Muscle layer of colon (tissue), 2 donors: ENCODE results near the gene TIMP3.

Experiments used
- H3K27ac ChIP-seq: one replicate; pipeline ENCODE4 v1.7.0; 2013; ENCODE audit warnings: low read depth, mild to moderate bottlenecking, low read length, moderate library complexity
- H3K27me3 ChIP-seq, 2 donors: one replicate each; pipeline ENCODE4 v1.7.0; 2013; ENCODE audit warnings: low read length in 2 of 2, mild to moderate bottlenecking in 2 of 2; ENCODE audit not compliant: insufficient read depth in 2 of 2, control insufficient read depth in 1 of 2
- H3K36me3 ChIP-seq: one replicate; pipeline ENCODE4 v1.7.0; 2013; ENCODE audit warnings: mild to moderate bottlenecking, low read length; ENCODE audit not compliant: insufficient read depth
- H3K4me1 ChIP-seq: one replicate; pipeline ENCODE4 v1.7.0; 2013; ENCODE audit warnings: mild to moderate bottlenecking, low read length; ENCODE audit not compliant: insufficient read depth
- H3K4me3 ChIP-seq, 2 donors: one replicate each; pipeline ENCODE4 v1.7.0; 2013; ENCODE audit warnings: low read length in 2 of 2, low read depth in 1 of 2, mild to moderate bottlenecking in 1 of 2, moderate library complexity in 1 of 2
- H3K9ac ChIP-seq: one replicate; pipeline ENCODE4 v1.7.0; 2013; ENCODE audit warnings: low read length
- H3K9me3 ChIP-seq: one replicate; pipeline ENCODE4 v1.7.0; 2013; ENCODE audit warnings: mild to moderate bottlenecking, low read length
- donor health status: abdominal sarcoma.
- donor health status: Adenocarcinoma of cecum.

TIMP3 gene

GRCh38 chr22:32800994-32801536 lies 440 bp upstream of the TIMP3 start:
- H3K36me3 ChIP-seq, result no peaks in the 10 kb centered on the region
- no peaks in the 10 kb centered on the region for H3K27me3 ChIP-seq
- H3K27ac ChIP-seq, result peak overlapping the region; percentile 92
- peaks cover 40% of the 10 kb centered on the region for H3K4me1 ChIP-seq
- peak overlapping the region; percentile 85 to 97 for H3K4me3 ChIP-seq
- no peaks in the 10 kb centered on the region for H3K9me3 ChIP-seq
- H3K9ac ChIP-seq, result peak overlapping the region; percentile 63

DNA sequence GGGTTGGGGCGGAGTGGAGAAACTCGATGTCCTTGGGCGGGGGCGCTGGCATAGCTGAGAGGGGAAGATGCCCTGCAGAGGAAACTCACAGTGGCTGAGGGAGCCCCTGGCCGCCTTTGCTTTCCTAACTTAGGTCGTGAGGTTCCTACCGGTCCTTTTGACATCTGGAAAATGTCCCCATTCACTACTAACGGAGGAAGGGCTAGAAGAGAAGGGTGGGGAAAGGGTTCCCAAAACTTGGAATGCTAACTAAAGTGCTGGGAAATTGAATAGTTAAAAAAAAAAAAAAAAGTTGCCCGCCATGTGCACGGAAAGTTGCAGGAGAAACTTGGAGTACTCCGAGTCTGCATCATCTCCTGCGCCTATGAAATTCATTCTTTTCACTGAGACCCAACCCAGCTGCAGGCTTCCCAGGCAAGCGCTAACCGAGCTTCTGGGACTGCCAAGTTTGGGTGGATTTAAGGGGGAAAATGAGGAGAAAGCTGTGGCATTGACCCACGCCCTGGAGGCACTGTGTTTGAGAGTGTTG lies 796 bp downstream of the TIMP3 start:
- Histone ChIP-seq H3K27me3 (no peaks in the 10 kb centered on the region), H3K9ac (peak overlapping the region; percentile 89), H3K9me3 (no peaks in the 10 kb centered on the region), H3K4me3 (peak overlapping the region; percentile 85 to 97), H3K4me1 (peaks cover 38% of the 10 kb centered on the region), H3K36me3 (no peaks in the 10 kb centered on the region), H3K27ac (peak overlapping the region; percentile 86)

DNA sequence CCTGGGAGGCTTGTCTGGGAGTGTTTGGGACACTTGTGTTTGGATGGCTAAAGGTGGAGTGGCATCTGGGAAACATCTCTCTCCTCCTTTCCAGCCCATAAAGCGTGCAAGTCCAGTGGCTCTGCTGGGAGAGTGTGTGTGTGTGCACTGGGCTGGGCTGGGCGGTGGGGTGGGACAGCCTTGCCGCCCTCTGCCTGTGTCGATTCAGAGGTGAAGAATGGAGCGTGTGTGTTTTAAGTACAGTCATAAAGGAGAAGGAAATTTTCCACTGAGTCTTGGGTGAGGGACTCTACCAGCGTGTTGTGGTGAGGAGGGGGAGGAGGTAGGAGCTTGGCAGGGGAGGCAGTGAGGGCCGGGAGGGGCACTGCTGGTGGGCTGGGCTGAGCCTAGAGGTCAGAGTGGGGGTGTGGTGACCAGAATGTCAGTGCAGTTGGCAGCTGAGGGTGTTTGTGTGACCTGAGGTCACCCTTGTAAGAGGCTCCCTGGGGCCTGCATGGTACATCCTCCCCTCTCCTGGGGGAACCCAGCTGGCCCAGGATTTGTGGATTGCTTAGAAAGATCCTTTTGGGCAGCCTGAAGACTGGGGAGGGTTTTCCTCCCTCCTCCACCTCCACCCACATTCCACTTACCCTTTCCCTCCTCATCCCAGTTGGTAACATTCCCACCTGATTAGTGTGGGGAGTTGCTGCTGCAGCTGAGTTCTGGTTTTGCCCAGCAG lies 1.7 kb downstream of the TIMP3 start:
- Histone ChIP-seq H3K4me3 (peak overlapping the region; percentile 85 to 97), H3K9ac (peak overlapping the region; percentile 89), H3K9me3 (no peaks in the 10 kb centered on the region), H3K27ac (peak overlapping the region; percentile 86), H3K27me3 (no peaks in the 10 kb centered on the region), H3K36me3 (peaks cover 2% of the 10 kb centered on the region), H3K4me1 (peaks cover 43% of the 10 kb centered on the region)

DNA sequence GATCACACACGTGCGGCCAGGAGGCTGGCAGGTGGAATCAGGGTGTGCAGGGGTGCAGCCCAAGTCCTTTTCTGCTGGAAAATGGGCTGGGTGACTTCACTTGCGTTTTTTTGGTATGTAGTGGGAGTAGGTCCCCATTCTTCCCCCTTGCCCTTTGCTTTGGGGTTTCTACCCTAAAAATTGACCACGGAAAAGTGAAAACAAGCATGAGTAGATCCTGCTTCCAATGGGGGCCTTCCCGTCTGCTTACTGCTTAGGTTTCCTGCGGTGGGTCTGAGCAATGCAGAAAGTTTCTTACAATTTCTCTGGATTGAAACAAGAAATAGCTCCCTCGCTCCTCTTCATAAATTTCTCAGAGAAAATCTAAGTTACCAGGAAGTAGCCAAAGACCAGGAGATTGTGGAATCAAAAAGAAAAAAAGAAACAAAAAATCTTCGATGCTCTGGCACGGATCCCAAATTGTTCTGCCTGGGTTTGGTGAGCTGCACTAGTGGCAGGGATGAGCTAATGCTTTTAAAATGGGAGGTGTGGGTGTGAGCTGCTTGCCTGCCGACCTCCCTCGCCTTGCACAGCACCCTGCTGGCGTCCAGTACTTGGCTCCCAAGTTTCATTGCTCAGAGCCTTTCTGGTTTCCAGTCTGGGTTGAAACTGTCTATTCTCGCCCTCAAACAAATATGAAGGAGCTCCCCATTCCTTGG lies 2.4 kb downstream of the TIMP3 start:
- Histone ChIP-seq H3K4me1 (peaks cover 50% of the 10 kb centered on the region), H3K36me3 (peaks cover 9% of the 10 kb centered on the region), H3K9ac (peak overlapping the region; percentile 89), H3K27me3 (no peaks in the 10 kb centered on the region), H3K9me3 (no peaks in the 10 kb centered on the region), H3K4me3 (peak overlapping the region; percentile 85 to 97), H3K27ac (peak overlapping the region; percentile 86)

GRCh38 chr22:32804531-32805360 lies 3.2 kb downstream of the TIMP3 start:
- no peaks in the 10 kb centered on the region for H3K27me3 ChIP-seq
- peaks cover 11% of the 10 kb centered on the region for H3K36me3 ChIP-seq
- H3K4me3 ChIP-seq, result peak overlapping the region; percentile 44 to 97
- no peaks in the 10 kb centered on the region for H3K9me3 ChIP-seq
- peaks cover 58% of the 10 kb centered on the region for H3K4me1 ChIP-seq
- H3K9ac ChIP-seq, result peak overlapping the region; percentile 89
- H3K27ac ChIP-seq, result peak overlapping the region; percentile 86

- H3K9me3 ChIP-seq, result no peaks in the 10 kb centered on the region
- H3K27ac ChIP-seq, result peak overlapping the region; percentile 7
- H3K4me1 ChIP-seq, result peaks cover 65% of the 10 kb centered on the region
- no peaks in the 10 kb centered on the region for H3K27me3 ChIP-seq
- no peak overlapping the region for H3K9ac ChIP-seq
- H3K36me3 ChIP-seq, result peaks cover 11% of the 10 kb centered on the region
- H3K4me3 ChIP-seq, result peak overlapping the region in 1 of 2 donors; percentile 97
These were observed 3.9 kb downstream of the TIMP3 start for GRCh38 chr22:32805361-32805881.

DNA sequence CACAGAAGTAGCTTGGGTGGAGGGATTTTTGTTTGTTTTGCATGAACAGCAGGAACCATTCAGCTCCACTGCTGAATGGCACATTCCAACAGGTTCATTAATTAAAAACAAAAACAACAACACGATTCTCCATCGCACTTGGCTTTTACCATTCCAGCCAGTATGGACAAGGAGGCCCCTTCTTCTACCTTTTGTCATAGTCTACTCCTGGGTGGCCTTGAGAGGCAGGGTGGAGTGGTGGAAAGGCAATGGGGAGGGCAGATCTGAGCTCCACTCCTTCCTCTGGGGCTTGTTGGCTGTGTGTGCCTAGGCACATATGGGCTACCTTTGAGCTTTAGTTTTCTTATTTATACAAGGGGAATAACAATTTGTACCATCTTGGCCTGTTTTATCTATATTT lies 4.8 kb downstream of the TIMP3 start:
- Histone ChIP-seq H3K9ac (no peak overlapping the region), H3K36me3 (peaks cover 11% of the 10 kb centered on the region), H3K27me3 (no peaks in the 10 kb centered on the region), H3K4me1 (peaks cover 67% of the 10 kb centered on the region), H3K27ac (no peak overlapping the region), H3K9me3 (no peaks in the 10 kb centered on the region), H3K4me3 (no peak overlapping the region)

- peaks cover 11% of the 10 kb centered on the region for H3K36me3 ChIP-seq
- H3K9ac ChIP-seq, result no peak overlapping the region
- no peaks in the 10 kb centered on the region for H3K9me3 ChIP-seq
- H3K27me3 ChIP-seq, result no peaks in the 10 kb centered on the region
- H3K4me3 ChIP-seq, result no peak overlapping the region
- H3K4me1 ChIP-seq, result peaks cover 84% of the 10 kb centered on the region
- peak overlapping the region; percentile 12 for H3K27ac ChIP-seq
These were observed 6.5 kb downstream of the TIMP3 start for GRCh38 chr22:32808038-32808445.

DNA sequence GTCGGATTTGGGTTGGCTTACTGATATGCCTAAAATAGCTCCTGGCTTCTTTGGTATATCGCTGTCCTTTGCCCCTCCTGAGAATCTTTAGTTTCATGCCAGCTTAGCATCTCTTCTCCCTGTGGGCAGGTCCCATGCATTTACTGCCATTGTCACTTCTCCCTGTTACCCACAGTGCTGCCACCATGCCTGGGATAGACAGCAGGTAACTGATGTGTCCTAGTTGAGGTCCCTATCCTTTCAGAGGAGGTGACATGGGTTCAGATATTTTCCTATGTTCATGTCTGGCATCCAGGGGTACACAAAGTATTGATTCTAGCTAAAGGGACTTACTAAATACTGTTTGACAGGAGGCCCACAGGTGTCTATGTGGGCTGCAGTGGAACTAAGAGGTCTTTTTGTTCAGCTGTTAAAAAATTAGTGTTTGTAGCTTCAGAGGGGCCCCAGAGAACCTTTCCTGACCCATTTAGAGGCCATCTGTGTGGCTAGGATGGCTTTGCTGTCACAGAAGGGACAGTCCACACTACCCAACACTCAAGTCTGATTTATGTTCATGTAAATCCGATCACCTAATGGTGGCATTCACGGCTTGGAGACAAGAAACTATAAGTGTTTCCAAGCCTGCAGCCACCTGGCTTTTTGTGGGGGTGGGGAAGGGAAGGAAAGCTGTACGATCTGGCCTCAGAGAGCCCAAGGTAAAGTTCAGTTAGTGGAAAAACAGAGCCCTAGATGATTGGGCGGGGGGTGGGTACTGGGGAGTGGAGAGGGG lies 8.5 kb downstream of the TIMP3 start:
- no peak overlapping the region for H3K4me3 ChIP-seq
- H3K9ac ChIP-seq, result no peak overlapping the region
- no peaks in the 10 kb centered on the region for H3K27me3 ChIP-seq
- H3K36me3 ChIP-seq, result peaks cover 11% of the 10 kb centered on the region
- H3K4me1 ChIP-seq, result peaks cover 84% of the 10 kb centered on the region
- no peaks in the 10 kb centered on the region for H3K9me3 ChIP-seq
- peak overlapping the region; percentile 14 for H3K27ac ChIP-seq

- Histone ChIP-seq H3K27me3 (no peaks in the 10 kb centered on the region), H3K9ac (no peak overlapping the region), H3K9me3 (no peaks in the 10 kb centered on the region), H3K27ac (peak overlapping the region; percentile 14), H3K36me3 (peaks cover 11% of the 10 kb centered on the region), H3K4me3 (no peak overlapping the region), H3K4me1 (peaks cover 79% of the 10 kb centered on the region)
These were observed 9.1 kb downstream of the TIMP3 start for GRCh38 chr22:32810555-32811133.
